ENCODE data around the gene RGL4. TPM values are rescaled to one million over a fixed set of nuclear protein-coding genes. Genes with fewer than 3 reads are reported as not detected.

RGL4 gene
- total and polyA plus RNA-seq, 2 of the 8 experiments (the other 6 are each of a cell fraction or from before 2014, with no cell fraction given), result not detected

GRCh38 chr22:23684561-23685031 lies 6.2 kb upstream of the RGL4 start (continued):
- no peak for TF ChIP-seq CHD7 (IDR thresholded peaks at IDR 0.05; ENCODE audit: insufficient replicate concordance, low read length)
- TF ChIP-seq TAF7 (optimal IDR thresholded peaks at IDR 0.05; ENCODE audit: borderline replicate concordance, low read depth, low read length), result no peak
- no peak for TF ChIP-seq HDAC6 (IDR thresholded peaks at IDR 0.05; ENCODE audit: low read depth, low read length)
- TF ChIP-seq GABPA (IDR thresholded peaks at IDR 0.05; ENCODE audit: borderline replicate concordance, insufficient read depth, low read length), result no peak
- no peak for TF ChIP-seq JUND (IDR thresholded peaks at IDR 0.05; ENCODE audit: low read length)
- no peak for TF ChIP-seq KDM4A (IDR thresholded peaks at IDR 0.05; ENCODE audit: low read depth, low read length, severe bottlenecking)
- TF ChIP-seq YY1 (IDR thresholded peaks at IDR 0.05; ENCODE audit: low read depth, low read length), result no peak
- TF ChIP-seq MAX (IDR thresholded peaks at IDR 0.05), result no peak
- no peak for TF ChIP-seq KDM1A (IDR thresholded peaks at IDR 0.05; ENCODE audit: borderline replicate concordance, low read length)
- no peak for TF ChIP-seq BCL11A (IDR thresholded peaks at IDR 0.05; ENCODE audit: low read depth in 2 of 2, low read length in 2 of 2)

Measured in H1 (cell line).